Nephron progenitor cell (in vitro differentiated cells): ENCODE results near the gene RAE1.
A peak's percentile ranks its signal among the peaks of the same experiment; 100 is the strongest.

Source experiments
- DNase-seq: peaks from one replicate; pipeline ENCODE4 v3.0.0; 2021
- H3K27ac Mint-ChIP-seq: 2 replicates; pipeline ENCODE4 v1.8.0; 2021; ENCODE audit warnings: mild to moderate bottlenecking, moderate library complexity, mixed read lengths
- H3K27me3 Mint-ChIP-seq: 2 replicates; pipeline ENCODE4 v1.8.0; 2021; ENCODE audit warnings: mild to moderate bottlenecking, low read depth, mixed read lengths; ENCODE audit not compliant: poor library complexity
- H3K36me3 Mint-ChIP-seq: 2 replicates; pipeline ENCODE4 v1.8.0; 2021; ENCODE audit warnings: low read depth, mixed read lengths
- H3K4me1 Mint-ChIP-seq: 2 replicates; pipeline ENCODE4 v1.8.0; 2021; ENCODE audit warnings: mixed read lengths
- H3K4me3 Mint-ChIP-seq: 2 replicates; pipeline ENCODE4 v1.8.0; 2021; ENCODE audit warnings: mild to moderate bottlenecking, moderate library complexity, mixed read lengths
- H3K9me3 Mint-ChIP-seq: 2 replicates; pipeline ENCODE4 v1.8.0; 2021; ENCODE audit warnings: mild to moderate bottlenecking, moderate library complexity, mixed read lengths
- TF ChIP-seq, protein P1 (sequence below): fragments of 200-600 bp; sonication (generic); IDR thresholded peaks from 2 replicates; pipeline ENCODE4 v1.5.0; 2021; ENCODE audit warnings: antibody characterized with exemption

Gene RAE1

DNA sequence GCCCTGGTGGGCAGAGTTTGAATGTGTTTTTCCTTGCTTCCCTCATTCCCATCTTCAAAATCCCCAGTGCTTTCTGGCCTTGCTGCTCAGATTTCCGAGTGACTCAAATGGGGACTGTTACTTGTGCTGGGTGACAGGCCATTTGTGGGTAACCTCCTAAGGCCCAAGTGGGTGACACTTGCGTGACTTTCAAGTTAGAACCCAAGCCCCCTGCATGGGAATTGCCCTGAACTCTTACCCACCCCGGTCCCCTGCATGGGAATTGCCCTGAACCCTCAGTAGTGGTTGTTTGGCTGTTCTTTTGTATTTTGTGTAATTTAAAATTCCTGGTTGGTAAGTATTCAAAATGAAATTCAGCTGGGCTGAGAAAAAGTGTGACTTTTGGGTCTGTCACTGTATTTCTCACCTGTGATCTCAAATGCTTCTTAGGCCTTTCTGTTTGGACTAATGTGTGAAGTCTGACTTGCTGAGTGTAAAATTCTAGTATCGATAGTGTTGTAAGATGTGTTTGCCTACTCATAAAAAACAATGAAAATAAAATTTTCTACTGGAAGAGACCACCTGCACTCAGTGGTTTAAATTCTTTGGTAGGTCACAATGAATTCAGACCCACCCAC is 27.7 kb downstream of the RAE1 start:
- peak overlapping the region; percentile 80 for H3K27ac Mint-ChIP-seq

DNA sequence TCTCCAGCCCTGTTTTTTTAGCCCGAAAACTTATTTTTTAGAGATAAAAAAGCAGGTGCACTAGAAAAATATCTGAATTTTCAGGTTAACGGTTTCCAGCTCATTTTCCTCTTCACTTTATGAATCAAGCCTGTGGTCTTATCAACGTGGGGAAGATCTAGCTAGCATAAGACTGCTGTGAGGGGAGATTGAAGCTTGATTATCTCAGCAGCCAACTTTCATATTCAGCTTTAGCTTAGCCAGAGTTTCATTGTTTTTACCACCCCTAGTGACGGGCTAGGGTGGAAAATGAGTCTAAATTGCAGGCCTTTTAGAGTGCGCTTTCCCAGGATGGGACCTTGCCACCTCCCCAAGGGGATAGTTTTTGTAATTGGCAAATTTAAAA is 28.2 kb downstream of the RAE1 start:
- no peak for DNase-seq
- Mint-ChIP-seq H3K27me3 (no peaks in the 10 kb centered on the region), H3K36me3 (peaks cover 50% of the 10 kb centered on the region), H3K27ac (no peak overlapping the region), H3K9me3 (no peaks in the 10 kb centered on the region), H3K4me3 (no peak overlapping the region), H3K4me1 (peaks cover 8% of the 10 kb centered on the region)
- TF ChIP-seq, protein P1, sequence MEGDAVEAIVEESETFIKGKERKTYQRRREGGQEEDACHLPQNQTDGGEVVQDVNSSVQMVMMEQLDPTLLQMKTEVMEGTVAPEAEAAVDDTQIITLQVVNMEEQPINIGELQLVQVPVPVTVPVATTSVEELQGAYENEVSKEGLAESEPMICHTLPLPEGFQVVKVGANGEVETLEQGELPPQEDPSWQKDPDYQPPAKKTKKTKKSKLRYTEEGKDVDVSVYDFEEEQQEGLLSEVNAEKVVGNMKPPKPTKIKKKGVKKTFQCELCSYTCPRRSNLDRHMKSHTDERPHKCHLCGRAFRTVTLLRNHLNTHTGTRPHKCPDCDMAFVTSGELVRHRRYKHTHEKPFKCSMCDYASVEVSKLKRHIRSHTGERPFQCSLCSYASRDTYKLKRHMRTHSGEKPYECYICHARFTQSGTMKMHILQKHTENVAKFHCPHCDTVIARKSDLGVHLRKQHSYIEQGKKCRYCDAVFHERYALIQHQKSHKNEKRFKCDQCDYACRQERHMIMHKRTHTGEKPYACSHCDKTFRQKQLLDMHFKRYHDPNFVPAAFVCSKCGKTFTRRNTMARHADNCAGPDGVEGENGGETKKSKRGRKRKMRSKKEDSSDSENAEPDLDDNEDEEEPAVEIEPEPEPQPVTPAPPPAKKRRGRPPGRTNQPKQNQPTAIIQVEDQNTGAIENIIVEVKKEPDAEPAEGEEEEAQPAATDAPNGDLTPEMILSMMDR: no peak

More for the DNA sequence above, 27.7 kb downstream of the RAE1 start:
- Mint-ChIP-seq H3K9me3 (no peaks in the 10 kb centered on the region), H3K27me3 (no peaks in the 10 kb centered on the region), H3K4me3 (no peak overlapping the region), H3K4me1 (peaks cover 5% of the 10 kb centered on the region), H3K36me3 (peaks cover 49% of the 10 kb centered on the region)
- TF ChIP-seq, protein P1: no peak
- DNase-seq: no peak

DNA sequence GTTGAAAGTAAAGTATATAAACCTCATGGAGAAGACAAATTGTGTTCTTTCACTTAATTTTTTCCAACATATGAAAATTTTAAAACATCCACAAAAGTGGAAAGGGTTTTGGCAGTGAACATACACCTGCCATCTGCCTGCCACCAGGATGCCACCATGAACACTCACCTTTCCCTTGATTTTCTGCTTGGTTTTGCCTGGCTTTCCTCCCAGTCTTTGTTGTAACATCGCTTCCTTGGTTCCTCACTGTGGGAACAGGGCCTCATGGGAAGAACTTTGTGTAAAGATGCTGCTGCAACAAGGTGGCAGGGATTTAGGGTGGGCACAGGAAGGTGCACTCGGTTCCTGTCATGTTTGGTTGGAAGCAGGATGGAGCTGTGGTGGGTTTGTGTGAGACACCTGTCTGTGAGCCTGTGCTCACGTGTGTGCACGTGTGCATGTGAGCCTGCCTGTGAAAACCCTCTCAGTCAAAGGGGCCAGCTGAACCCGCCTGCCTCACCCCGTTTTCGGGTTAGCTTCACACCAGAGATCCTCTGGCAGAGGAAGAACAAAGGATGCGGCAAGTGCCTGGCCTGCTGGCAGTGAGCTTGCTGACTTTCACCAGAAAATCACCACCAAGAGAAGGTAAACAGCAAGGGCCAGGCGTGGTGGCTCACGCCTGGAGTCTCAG is 29.2 kb downstream of the RAE1 start:
- Mint-ChIP-seq H3K4me3 (no peak overlapping the region), H3K9me3 (no peaks in the 10 kb centered on the region), H3K36me3 (peaks cover 52% of the 10 kb centered on the region), H3K27ac (peak overlapping the region; percentile 36), H3K4me1 (peaks cover 13% of the 10 kb centered on the region), H3K27me3 (no peaks in the 10 kb centered on the region)
- TF ChIP-seq, protein P1: no peak
- no peak for DNase-seq

DNA sequence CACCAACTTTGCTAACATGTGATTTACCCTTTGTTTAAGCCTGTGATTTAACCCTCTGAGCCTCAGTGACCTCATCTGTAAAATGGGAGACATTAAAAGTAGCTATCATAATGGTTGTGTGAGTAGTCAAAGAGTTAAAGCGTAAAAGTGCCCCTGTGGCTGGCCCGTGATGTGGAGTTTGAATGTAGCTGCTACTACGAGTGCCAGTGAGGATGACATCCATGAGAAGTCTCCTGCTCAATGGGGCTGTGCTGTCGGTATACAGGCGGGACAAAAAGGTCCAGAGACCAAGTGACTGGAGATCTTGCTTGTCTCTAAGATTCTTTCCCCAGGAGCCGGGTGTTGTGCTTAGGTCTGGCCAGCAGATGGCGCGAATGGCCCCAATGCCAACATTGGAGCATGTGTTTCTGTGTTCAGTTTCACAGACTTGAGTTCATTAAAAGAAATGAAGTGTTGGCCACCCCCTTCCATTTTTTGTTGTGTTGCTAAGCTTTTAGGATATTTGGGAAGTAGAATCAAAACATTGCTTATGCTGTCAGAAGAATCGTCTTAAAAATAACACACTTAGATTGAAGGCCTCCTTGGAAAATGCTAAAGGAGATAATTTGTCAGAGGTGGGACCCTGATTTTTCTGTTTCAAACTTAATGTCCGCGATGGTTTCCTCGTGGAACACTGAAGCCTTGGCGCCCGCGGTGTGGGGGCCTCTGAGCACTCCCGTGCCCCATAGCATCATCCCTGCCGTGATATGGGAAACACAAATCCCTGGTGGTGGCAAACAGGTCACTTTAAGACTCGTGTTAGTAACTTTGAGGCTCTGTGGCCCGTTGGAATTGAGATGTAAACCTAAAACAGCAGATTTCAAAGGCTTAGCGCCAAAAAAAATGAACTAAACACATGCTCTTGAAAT is 30.8 kb downstream of the RAE1 start:
- H3K4me1 Mint-ChIP-seq: peaks cover 13% of the 10 kb centered on the region
- H3K27me3 Mint-ChIP-seq: peaks cover 6% of the 10 kb centered on the region
- TF ChIP-seq, protein P1: peak; percentile 93
- H3K27ac Mint-ChIP-seq: no peak overlapping the region
- DNase-seq: peak; percentile 87
- no peak overlapping the region for H3K4me3 Mint-ChIP-seq
- H3K9me3 Mint-ChIP-seq: no peaks in the 10 kb centered on the region
- H3K36me3 Mint-ChIP-seq: peaks cover 36% of the 10 kb centered on the region

DNA sequence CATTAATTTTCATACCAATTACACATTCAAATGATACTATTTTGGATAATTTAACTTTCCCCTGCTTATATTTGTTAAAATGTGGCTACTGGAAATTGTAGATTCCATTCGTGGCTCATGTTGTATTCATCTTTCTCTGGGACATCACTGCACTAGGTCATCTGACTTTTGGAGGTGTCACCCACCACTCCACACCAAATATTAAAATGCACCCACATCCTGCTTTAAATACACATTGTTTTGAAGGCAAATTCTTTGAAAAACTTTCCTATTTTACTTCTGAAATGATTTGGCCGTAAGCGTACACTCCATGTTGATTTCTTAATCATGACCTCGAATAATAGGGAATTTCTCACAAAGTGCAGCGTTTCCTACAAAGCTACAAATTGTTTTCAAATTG is 31.5 kb downstream of the RAE1 start:
- Mint-ChIP-seq H3K4me3 (no peak overlapping the region), H3K27ac (no peak overlapping the region), H3K36me3 (peaks cover 30% of the 10 kb centered on the region), H3K27me3 (peaks cover 6% of the 10 kb centered on the region), H3K9me3 (no peaks in the 10 kb centered on the region), H3K4me1 (peaks cover 13% of the 10 kb centered on the region)
- TF ChIP-seq, protein P1: no peak
- no peak for DNase-seq
